ENCODE measurements around the gene METTL2A.
"Not testable (repeated sequence)": the region's sequence is repeated elsewhere in the genome, so short reads cannot be mapped to it uniquely, and the experiment has no call there.

Gene METTL2A, protein sequence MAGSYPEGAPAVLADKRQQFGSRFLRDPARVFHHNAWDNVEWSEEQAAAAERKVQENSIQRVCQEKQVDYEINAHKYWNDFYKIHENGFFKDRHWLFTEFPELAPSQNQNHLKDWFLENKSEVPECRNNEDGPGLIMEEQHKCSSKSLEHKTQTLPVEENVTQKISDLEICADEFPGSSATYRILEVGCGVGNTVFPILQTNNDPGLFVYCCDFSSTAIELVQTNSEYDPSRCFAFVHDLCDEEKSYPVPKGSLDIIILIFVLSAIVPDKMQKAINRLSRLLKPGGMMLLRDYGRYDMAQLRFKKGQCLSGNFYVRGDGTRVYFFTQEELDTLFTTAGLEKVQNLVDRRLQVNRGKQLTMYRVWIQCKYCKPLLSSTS

DNA sequence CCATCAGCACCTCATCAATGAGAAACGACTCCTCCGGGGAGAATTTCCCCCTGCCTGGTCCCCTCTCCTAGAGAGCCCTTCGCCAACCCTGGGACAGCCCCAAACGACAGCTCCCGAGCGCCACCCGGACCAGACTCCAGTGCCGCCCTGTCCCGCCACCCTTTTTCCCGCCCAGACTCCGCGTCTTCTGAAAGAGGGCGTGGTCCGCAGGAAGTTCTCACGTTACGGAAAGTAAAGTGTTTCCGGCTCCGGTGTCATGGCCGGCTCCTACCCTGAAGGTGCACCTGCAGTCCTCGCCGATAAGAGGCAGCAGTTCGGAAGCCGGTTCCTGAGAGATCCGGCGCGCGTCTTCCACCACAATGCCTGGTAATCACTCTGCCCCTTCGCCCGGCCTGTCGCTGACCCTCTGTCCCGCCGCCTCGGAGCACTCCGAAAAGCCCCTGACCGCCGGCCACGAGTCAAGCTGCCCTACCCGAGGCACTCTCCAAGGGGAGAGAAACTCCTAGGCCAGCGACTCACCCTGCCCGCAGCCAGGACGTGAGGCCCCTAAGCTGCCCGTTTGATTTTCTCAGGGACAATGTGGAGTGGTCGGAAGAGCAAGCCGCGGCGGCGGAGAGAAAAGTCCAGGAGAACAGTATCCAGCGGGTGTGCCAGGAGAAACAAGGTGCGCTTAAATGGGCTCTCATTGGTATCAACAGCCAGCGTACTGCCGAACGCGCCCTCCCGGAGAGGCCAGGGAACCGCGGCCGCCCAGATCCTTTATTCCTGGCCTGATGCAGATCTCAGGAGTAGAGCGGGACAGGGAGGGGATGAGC is at the start of gene METTL2A:
Gene METTL2A (plus strand): TSS at position 251 of the 815 bp plus-strand sequence. CDS start 6 bp downstream, at position 257.
- DNase-seq: peak; percentile 93

DNA sequence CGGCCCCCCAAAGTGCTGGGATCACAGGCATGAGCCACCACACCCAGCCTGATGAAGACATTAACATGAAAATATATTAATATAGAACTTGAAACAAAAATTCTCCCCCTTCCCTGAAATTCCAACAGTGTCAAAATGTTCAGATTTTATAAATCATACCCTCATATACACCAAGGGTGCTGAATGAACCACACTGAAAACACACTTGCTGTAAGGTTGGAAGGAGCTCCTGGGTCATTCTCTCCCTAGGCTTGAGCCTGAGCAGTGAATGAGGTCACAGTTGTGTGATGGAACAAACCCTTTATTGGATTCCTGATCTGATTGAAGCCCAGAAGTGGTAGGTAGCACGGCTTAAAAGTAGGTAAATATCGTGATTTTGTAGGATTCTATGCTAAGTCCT is 43.4 kb upstream of the METTL2A start, which contains the start of gene EFCAB3:
Gene EFCAB3 (plus strand): TSS at position 301 of the 400 bp plus-strand sequence. CDS start 2,427 bp downstream, outside the sequence.
- no peak for DNase-seq

DNA sequence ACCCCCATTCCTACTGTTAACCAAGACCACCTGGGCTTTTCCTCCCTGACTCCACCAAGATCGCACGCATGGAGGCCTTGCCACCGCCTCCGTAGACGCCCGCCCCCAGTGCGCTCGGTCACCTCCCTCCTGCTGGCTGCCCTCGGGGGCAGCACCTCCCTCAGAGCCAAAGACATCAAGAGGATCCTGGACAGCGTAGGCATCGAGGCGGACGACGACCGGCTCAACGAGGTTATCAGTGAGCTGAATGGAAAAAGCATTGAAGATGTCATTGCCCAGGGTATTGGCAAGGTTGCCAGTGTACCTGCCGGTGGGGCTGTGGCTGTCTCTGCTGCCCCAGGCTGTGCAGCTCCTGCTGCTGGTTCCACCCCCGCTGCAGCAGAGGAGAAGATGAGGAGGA is 42.1 kb upstream of the METTL2A start:
- no peak for DNase-seq

DNA sequence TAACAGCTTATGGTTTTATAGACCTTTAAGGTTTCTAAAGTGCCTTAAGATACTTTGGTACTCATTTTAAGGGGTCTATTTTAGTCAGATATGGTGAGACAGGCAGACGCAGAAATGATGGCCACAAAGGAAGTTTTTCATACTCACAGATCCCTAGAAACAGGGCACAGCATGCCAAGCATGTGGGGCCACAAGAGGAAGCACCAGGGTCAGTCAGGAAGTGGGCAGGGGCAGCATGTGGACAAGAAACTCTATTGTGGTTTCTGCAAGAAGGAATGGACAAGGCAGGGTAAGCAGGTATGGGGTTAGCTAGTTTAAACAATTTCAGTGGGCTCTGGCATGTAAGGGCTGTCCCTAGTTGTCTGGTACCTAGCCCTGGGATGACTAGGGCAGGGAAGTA is 34.8 kb upstream of the METTL2A start:
- DNase-seq: no peak

DNA sequence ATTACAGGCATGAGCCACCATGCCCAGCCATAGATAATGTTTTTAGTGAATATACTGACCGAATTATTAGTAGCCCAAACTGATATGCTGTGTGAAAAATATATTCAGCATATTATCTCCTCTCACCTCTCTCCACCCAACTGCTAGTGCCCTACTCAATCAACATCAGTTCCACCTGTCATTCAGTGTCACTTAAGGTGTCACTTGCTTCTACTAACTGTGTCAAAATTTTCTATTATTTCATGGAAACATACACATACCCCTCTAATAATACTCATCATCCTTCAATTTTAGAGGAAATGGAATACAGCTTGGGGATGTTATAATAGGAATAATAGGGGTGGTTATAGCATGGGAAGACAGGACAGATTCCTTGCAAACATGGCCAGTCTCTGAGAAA is 30.8 kb upstream of the METTL2A start:
- no peak for DNase-seq

DNA sequence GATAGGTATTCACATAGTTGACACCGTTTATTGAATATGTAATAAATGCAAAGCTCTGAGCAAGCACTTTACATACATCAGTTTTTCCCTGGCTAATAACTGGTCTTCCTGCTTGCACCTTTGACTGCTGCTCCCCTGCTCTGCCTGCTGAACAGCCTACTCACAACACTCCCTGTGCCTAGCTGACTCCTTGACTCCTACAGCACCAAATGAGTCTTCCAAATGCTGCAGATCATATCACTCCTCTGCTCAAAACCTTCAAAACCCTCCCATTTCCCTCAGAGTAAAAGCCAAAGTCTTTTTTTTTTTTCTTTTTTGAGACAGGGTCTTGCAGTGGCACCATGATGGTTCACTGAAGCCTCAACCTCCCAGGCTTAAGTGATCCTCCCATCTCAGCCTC is 24.8 kb upstream of the METTL2A start:
- DNase-seq: no peak

DNA sequence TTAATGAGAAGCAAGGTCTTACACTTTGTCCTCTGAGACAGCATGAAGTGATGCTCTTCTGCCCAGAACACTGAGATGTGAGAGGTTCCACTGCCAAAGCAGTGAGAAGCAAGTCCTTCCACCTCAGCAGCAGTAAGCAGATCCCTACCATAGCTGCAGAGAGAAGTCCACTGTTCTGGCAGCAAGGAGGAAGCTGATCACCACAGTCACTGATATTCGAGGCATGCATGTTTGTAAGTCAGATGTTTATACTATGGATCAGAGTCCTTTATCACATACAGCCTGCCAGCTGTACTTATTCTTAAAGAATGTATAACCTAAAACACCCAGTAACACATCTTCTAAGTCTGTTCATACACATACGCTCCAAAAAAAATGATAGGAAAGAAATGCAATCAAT is 18.2 kb upstream of the METTL2A start:
- DNase-seq: no peak

DNA sequence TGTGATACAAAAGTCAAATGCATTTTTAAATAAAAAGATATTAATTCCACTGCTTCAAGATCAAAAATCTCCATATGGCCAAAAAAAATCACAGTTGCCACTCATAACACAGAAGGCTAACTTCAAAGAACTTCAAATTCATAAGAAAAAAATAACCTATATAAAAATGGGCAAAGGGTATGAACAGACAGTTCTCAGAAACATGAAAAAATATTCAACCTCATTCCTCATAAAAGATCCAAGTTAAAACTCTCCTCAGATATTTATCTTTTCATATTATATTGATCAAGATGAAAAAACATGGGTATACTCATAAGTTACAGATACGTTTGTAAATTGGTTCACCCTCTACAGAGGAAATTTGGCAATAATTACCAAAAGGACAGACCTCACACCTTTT is 10.6 kb upstream of the METTL2A start:
- DNase-seq: not testable (repeated sequence)

DNA sequence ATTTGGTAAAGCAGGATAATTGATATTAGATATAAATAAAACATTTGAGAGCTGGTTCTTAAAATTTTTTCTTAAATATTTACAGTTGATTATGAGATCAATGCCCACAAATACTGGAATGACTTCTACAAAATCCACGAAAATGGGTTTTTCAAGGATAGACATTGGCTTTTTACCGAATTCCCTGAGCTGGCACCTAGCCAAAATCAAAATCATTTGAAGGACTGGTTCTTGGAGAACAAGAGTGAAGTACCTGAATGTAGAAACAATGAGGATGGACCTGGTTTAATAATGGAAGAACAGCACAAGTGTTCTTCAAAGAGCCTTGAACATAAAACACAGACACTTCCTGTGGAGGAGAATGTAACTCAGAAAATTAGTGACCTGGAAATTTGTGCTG is 2.5 kb downstream of the METTL2A start:
- DNase-seq: not testable (repeated sequence)

DNA sequence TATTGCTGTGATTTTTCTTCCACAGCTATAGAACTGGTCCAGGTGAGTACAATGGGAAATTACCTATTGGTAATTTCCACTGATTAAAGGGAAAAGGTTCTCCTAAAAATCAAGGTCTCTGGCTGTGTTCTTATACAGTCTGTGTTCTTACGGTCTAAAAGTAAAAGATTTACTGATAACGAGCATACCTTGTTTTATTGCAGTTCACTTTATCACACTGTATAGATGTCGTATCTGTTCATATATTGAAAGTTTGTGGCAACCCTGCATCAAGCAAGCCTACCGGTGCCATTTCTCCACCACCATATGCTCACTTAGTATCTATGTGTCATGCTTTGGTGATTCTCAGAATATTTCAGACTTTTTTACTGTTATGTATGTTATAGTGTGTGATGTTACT is 11.6 kb downstream of the METTL2A start:
- DNase-seq: not testable (repeated sequence)

DNA sequence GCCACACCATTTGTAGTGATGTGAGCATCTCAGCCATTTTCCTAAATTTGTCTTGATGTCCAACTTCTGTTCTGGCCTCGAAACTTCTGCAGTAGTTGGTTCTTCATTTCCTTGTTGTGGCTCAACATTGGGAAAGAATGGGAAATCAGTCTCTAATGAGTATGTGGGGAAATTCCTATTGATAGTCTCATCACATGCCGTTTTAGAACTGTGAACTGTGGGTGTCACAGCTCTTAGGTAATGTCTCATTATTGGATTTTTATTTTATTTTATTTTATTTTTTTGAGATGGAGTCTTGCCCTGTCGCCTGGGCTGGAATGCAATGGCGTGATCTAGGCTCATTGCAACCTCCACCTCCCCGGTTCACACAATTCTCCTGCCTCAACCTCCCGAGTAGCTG is 17.5 kb downstream of the METTL2A start:
- DNase-seq: not testable (repeated sequence)

DNA sequence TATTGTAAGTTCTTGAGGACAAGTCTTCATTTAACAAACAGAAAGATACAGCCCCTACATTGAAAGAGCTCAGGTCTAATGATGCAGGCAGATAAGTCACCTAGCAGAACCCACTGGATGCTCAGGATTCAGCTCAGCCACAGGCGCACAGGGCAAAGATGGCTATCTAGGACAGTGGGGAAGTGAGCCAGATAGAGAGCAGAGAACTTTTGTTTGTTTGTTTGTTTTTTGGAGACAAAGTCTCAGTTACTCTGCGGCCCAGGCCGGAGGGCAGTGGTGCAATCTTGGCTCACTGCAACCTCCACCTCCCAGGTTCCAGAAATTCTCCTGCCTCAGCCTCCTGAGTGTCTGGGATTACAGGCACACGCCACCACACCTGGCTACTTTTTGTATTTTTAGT is 20.4 kb downstream of the METTL2A start:
- DNase-seq: no peak

DNA sequence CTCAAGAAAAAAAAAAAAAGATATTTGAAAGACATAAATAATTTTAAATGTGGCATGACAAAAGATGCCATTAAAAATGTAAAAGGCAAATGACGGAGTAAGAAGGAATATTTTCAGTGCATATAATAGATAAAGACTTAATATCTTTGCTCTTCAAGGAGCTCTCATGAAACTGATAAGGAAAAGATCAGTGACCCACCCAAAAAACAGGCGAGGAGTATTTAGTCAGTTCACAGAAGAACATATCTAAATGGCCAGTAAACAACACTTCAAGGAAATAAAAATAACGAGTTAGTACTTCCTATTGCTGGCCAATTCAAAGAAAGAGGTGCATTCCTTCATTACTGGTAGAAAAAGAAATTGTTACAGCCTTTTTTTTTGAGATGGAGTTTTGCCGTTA is 22.1 kb downstream of the METTL2A start:
- DNase-seq: not testable (repeated sequence)

DNA sequence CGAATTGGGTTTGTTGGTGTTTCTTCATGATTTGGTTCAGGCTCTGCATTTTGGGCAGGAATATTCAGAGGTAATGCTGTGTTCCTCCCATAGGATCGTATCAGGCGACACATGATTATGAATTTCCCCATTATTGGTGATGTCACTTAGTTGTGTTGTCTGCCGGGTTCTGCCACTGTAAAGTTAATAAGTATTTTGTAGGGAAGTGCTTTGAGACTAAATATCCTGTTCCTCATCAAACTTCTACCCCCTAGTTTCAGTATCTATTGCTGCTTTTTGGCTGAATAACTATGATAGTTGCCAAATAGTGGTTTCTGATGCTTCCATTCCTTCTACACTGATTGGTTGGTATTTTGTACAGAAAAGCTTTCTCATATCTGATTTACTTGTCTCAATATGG is 28.5 kb downstream of the METTL2A start:
- not testable (repeated sequence) for DNase-seq

DNA sequence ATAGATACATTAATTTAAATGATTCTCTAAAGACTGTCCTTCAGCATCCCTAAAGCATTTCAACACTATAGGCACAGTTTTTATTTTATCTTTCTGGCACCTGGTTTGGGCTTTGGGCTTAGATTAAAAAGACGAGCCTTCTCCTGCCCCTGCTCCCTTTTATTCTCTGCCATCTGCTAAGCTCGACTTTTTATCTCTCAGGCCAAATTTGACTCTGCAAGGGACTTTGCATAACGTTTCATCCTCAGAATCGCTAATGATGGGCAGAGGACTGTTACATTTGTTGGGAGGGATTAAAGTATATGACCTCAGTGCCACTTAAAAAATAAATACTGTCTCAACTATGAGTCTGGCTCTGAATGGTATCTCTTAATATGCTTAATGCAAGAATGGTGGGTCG is 29.3 kb downstream of the METTL2A start:
- DNase-seq: not testable (repeated sequence)

DNA sequence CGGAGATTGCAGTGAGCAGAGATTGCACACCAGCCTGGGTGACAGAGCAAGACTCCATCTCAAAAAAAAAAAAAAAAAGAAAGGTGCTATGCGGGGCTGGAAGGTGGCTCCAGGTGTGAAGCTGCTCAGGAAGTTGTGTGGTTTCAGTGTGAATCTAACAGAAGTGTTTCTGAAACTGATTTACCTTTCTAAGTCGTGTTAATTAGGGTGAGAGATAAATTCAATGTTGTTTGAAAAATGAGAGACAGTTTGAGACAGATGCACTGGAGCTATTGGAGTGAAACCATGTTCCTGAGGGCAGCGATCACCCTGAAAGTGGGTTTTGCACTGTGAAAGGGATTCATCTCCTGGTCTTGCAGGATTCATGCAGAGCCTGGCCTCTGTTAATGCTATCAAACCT is 30.0 kb downstream of the METTL2A start:
- DNase-seq: not testable (repeated sequence)

DNA sequence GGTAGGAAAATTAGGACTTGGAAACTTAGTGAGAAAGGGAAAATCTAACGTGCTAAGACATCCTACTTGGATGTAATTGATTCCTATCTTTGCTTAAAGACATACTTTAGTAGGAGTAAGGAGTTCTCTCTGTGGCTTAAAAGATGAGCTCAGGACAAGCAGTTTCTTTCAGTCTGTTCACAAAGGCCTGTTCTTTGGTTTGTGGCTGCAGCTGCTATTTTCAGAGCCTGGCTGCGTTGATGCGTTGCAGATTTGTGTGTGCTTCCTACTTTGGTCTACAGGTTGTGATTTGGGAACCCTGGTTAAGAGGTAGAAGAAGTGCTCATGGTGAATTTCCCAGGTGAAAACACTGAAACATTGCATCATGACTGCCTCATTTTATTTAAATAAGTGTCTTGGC is 30.4 kb downstream of the METTL2A start:
- not testable (repeated sequence) for DNase-seq

DNA sequence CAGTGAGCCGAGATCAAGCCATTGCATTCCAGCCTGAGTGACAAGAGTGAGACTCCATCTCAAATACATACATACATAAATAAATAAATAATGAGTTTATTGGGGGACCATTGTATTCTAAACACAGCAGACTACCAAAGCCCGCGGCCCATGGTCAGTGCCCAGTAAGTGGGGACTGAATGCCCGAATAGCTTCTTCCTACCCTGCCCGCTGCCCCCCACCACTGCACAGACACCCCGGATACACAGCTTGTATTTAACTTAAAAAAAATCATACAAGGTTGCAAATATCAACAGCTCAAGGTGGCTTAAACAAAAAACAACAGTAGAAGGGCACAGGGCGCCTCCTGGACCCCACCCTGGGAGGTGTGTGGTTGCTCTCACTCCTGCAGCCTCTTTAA is 32.3 kb downstream of the METTL2A start:
- DNase-seq: no peak

DNA sequence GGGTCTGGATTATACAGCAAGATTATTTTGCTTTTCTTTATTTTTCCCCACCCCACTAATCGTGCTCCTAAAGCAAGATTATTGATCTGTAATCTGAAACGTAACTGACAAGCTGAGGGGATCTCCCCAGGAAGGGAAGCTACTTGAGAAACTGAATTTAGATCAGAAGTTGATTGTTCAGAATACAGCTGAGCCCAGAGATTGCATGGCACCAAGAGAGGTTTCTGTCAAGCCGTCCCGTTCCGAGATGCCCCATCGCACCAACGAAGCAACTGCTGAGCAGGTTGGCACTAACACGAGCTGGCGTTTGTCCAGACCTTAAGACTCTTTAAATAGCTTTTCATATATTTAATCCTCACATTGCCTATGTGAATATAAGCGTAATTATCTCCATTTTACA is 34.8 kb downstream of the METTL2A start:
- not testable (repeated sequence) for DNase-seq

DNA sequence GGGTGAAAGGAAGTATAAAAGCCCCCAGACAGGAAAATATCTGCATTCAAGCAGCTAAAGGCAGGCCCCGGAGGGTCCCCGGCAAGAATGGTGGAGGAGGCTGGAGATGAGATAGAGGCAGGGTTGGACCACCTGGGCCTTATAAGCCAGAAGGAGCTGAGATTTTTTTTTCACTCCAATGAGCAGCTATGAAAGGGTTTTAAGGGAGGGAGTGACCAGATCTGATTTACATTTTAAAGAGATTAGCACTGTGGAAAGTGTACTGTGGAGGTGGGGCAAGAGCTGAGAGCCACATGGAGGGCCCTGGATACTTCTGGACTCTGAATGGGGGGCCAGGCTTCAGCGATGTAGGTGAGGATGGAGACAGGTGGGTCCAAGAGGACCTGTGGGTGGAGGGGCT is 40.7 kb downstream of the METTL2A start:
- not testable (repeated sequence) for DNase-seq

DNA sequence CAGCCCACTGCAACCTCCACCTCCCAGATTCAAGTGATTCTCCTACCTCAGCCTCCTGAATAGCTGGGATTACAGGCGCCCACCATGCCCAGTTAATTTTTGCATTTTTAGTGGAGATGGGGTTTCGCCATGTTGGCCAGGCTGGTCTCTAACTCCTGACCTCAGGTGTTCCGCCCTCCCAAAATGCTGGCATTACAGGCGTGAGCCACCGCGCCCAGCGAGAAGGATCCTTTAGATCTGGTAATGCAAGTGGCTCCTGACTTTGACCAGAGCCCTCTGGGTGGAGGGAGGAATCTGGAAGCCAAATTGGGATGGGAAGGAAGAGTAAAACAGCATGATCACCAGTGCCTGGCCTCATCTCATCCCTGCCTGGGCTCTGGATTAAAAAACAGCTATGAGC is 41.6 kb downstream of the METTL2A start:
- DNase-seq: not testable (repeated sequence)

DNA sequence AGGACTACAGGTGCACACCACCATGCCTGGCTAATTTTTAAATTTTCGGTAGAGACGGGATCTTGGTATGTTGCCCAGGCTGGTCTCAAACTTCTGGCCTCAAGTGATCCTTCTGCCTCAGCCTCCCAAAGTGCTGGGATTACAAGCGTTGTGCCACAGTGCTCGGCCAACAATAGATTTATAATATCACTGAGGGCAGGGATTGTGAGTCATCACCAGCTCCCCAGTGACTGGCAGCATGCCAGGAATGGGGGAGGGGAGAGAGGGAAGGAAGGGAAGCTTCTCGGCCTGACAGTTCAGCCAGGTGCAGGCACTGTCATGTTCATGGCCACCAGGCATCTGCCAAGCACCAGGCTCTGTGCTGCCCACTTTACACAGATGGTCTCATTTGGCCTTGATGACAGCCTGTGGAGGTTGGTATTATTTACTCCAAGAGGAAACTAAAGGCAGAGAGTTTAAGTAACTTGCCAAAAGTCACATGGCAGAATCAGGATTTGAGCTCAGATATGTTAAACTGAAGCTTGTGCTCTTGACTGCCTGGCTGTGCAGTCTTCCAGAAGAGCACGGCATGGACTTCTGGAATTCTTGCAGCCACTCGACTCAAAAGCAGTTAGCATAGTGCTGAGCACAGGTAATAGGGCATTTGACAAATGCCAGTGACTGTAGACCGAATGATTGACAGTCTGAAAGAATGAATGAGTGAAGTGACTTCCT is 47.1 kb downstream of the METTL2A start:
- peak; percentile 95 for DNase-seq

DNA sequence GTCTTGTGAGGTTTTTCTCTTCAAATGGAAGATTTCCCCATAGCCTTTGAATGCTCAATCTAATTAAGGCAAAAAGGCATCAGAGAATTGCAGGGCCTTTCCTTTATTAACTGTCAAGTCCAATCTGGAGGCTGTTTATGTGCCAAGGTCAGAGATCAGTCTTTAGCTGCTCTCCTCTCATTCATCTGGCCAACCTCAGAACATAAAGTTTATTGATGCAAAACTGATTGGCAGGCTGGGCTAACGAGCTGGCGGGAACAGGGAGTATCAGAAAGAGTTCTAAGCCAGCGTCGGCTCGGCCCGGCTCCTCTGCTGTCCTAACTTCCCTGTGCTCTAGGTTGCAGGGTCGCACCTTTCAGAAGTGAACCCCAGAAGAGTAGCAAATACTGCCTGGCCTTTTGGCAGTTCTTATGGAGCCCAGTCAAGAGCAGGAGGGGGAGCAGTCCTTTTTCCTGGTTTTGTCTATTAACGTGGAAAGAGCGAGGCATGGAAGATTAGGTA is 47.7 kb downstream of the METTL2A start:
- peak; percentile 14 for DNase-seq
